Natural killer cell (primary cell): Measurements from ENCODE around the gene PADI1. TPM values are rescaled to one million over a fixed set of nuclear protein-coding genes. Genes with fewer than 3 reads are reported as not detected.

Source experiments
- ATAC-seq, 3 donors: fragments of 150-1000 bp in 2 of 3; fragments of 200-7000 bp in 1 of 3; cut with Tn5 transposase; 1 replicate in 1 of 3; 2 replicates in 2 of 3; pipeline ENCODE4 v1.10.0; 2021; ENCODE audit warnings: mild to moderate bottlenecking in 2 of 3, moderate library complexity in 2 of 3
- DNase-seq, 2 donors: peaks; one replicate each; pipeline versions ENCODE4 v3.0.0 to v3.0.0-alpha.2; 2013 to 2021; ENCODE audit warnings: mixed read lengths in 1 of 2
- H3K27ac ChIP-seq: one replicate; pipeline ENCODE4 v1.5.1; 2013; ENCODE audit warnings: mild to moderate bottlenecking, low read length
- H3K27me3 ChIP-seq: one replicate; pipeline ENCODE4 v1.6.1; 2013; ENCODE audit warnings: low read length; ENCODE audit not compliant: control insufficient read depth, insufficient read depth
- H3K36me3 ChIP-seq: one replicate; pipeline ENCODE4 v1.6.1; 2013; ENCODE audit warnings: low read length; ENCODE audit not compliant: control insufficient read depth, insufficient read depth
- H3K4me1 ChIP-seq: one replicate; pipeline ENCODE4 v1.6.1; 2013; ENCODE audit warnings: low read length; ENCODE audit not compliant: control insufficient read depth, insufficient read depth
- H3K4me3 ChIP-seq: one replicate; pipeline ENCODE4 v1.5.1; 2013; ENCODE audit warnings: low read length
- H3K9me3 ChIP-seq: one replicate; pipeline ENCODE4 v1.6.1; 2013; ENCODE audit warnings: low read length; ENCODE audit not compliant: control insufficient read depth, insufficient read depth
- H3K27ac Mint-ChIP-seq, 2 donors: one replicate each; pipeline ENCODE4 v1.8.0; 2022; ENCODE audit warnings: mild to moderate bottlenecking in 2 of 2, mixed read lengths in 2 of 2, moderate library complexity in 1 of 2
- H3K27me3 Mint-ChIP-seq, 2 donors: one replicate each; pipeline ENCODE4 v1.8.0; 2022; ENCODE audit warnings: low read depth in 2 of 2, mixed read lengths in 2 of 2
- H3K36me3 Mint-ChIP-seq: one replicate; pipeline ENCODE4 v1.8.0; 2022; ENCODE audit warnings: mixed read lengths
- H3K4me1 Mint-ChIP-seq, 2 donors: one replicate each; pipeline ENCODE4 v1.8.0; 2022; ENCODE audit warnings: mixed read lengths in 2 of 2
- H3K4me3 Mint-ChIP-seq: one replicate; pipeline ENCODE4 v1.8.0; 2022; ENCODE audit warnings: mild to moderate bottlenecking, moderate library complexity, mixed read lengths
- H3K9me3 Mint-ChIP-seq, 2 donors: one replicate each; pipeline ENCODE4 v1.8.0; 2022; ENCODE audit warnings: mixed read lengths in 2 of 2
- CTCF ChIP-seq: fragments of 200-600 bp; IDR thresholded peaks from one replicate; pipeline ENCODE4 v1.8.0; 2022; ENCODE audit warnings: antibody characterized with exemption
- WGBS: methylation state at CpG from one replicate; pipeline ENCODE4 v1.1.7; 2013; ENCODE audit warnings: missing lambda C conversion rate; ENCODE audit not compliant: insufficient coverage; 5-methylcytosine and 5-hydroxymethylcytosine counted together
- intact Hi-C: fragments of 100-400 bp; cut with micrococcal nuclease; formaldehyde crosslinking; loops from one replicate; pipeline ENCODE4 v1.14.2; 2022
- total RNA-seq, 4 donors: library from RNA; stranded (reverse); fragments of 120-200 nt in 1 of 4; gene quantifications; one replicate each; pipeline versions ENCODE4 v1.2.3 to v1.2.4, GENCODE V29; 2013 to 2022

The PADI1 gene
- total RNA-seq, 3 donors from 2014 or later (not counting 1 experiment from before 2014, with no cell fraction given) = not detected

- no peak overlapping the region for H3K27ac ChIP-seq
- H3K27ac Mint-ChIP-seq = no peak overlapping the region
- DNase-seq (peak in 1 of 2 donors; percentile 39), ATAC-seq (peak in 2 of 3 donors; percentile 26 to 51)
- no peaks in the 10 kb centered on the region for H3K36me3 Mint-ChIP-seq
- H3K27me3 Mint-ChIP-seq = peaks cover 18 to 30% of the 10 kb centered on the region in 2 donors
- intact Hi-C loops = no loop called here
- H3K27me3 ChIP-seq = no peaks in the 10 kb centered on the region
- peaks cover 0 to 11% of the 10 kb centered on the region in 2 donors for H3K4me1 Mint-ChIP-seq
- whole genome bisulfite sequencing = 19% methylated on average over 9 of the region's 9 CpGs
- no peak overlapping the region for H3K4me3 Mint-ChIP-seq
- H3K9me3 ChIP-seq = no peaks in the 10 kb centered on the region
- TF ChIP-seq CTCF = no peak
- no peaks in the 10 kb centered on the region for H3K9me3 Mint-ChIP-seq
- H3K4me3 ChIP-seq = no peak overlapping the region
- H3K4me1 ChIP-seq = peaks cover 10% of the 10 kb centered on the region
- H3K36me3 ChIP-seq = no peaks in the 10 kb centered on the region
Observed at GRCh38 chr1:17201201-17202021, 3.5 kb upstream of the PADI1 start.

GRCh38 chr1:17205652-17206051 lies 724 bp downstream of the PADI1 start:
- no peak overlapping the region for H3K4me3 Mint-ChIP-seq
- no peak for ATAC-seq
- DNase-seq = no peak
- H3K4me1 ChIP-seq = peaks cover 27% of the 10 kb centered on the region
- intact Hi-C loops = no loop called here
- no peaks in the 10 kb centered on the region for H3K27me3 ChIP-seq
- no peaks in the 10 kb centered on the region for H3K9me3 Mint-ChIP-seq
- H3K27ac Mint-ChIP-seq = no peak overlapping the region
- H3K27ac ChIP-seq = no peak overlapping the region
- WGBS = 93% methylated on average over 7 of the region's 7 CpGs
- H3K4me1 Mint-ChIP-seq = peaks cover 11 to 28% of the 10 kb centered on the region in 2 donors
- no peaks in the 10 kb centered on the region for H3K36me3 Mint-ChIP-seq
- no peaks in the 10 kb centered on the region for H3K36me3 ChIP-seq
- no peak overlapping the region for H3K4me3 ChIP-seq
- no peak for TF ChIP-seq CTCF
- peaks cover 18 to 30% of the 10 kb centered on the region in 2 donors for H3K27me3 Mint-ChIP-seq
- H3K9me3 ChIP-seq = no peaks in the 10 kb centered on the region

- Histone ChIP-seq H3K4me1 (peaks cover 27% of the 10 kb centered on the region), H3K9me3 (no peaks in the 10 kb centered on the region), H3K4me3 (no peak overlapping the region), H3K27me3 (no peaks in the 10 kb centered on the region), H3K36me3 (no peaks in the 10 kb centered on the region), H3K27ac (no peak overlapping the region)
- intact Hi-C loops = no loop called here
- H3K4me3 Mint-ChIP-seq = no peak overlapping the region
- DNase-seq (no peak), ATAC-seq (no peak)
- no peak for TF ChIP-seq CTCF
- H3K9me3 Mint-ChIP-seq = no peaks in the 10 kb centered on the region
- no peak overlapping the region for H3K27ac Mint-ChIP-seq
- H3K36me3 Mint-ChIP-seq = no peaks in the 10 kb centered on the region
- H3K4me1 Mint-ChIP-seq = peaks cover 11 to 28% of the 10 kb centered on the region in 2 donors
- peaks cover 18 to 30% of the 10 kb centered on the region in 2 donors for H3K27me3 Mint-ChIP-seq
- WGBS = 72% methylated on average over 4 of the region's 4 CpGs
Observed at GRCh38 chr1:17206196-17206595, 1.3 kb downstream of the PADI1 start.
